Neural cell (in vitro differentiated cells): Measurements from ENCODE around the gene FAM90A1. TPM values are rescaled to one million over a fixed set of nuclear protein-coding genes. Genes with fewer than 3 reads are reported as not detected.
"Not testable (repeated sequence)": the region's sequence is repeated elsewhere in the genome, so short reads cannot be mapped to it uniquely, and the experiment has no call there.

Experiments
- H2AFZ ChIP-seq: fragments of 200-600, 300-800 bp; sonication (generic), shearing (Covaris generic); 2 replicates; pipeline ENCODE4 v1.6.0; 2014; ENCODE audit warnings: low read depth, mild to moderate bottlenecking, antibody characterized with exemption, low read length, moderate library complexity
- H3F3A ChIP-seq: fragments of 200-600 bp; shearing (Covaris generic); 2 replicates; pipeline ENCODE4 v1.6.1; 2016; ENCODE audit warnings: mild to moderate bottlenecking, moderate library complexity, mixed read lengths, antibody characterized with exemption, low read length; ENCODE audit not compliant: insufficient read depth, poor library complexity, severe bottlenecking
- H3K27ac ChIP-seq: fragments of 200-600, 300-800 bp; sonication (generic), shearing (Covaris generic); 2 replicates; pipeline ENCODE4 v1.5.1; 2014; ENCODE audit warnings: mild to moderate bottlenecking, low read length, moderate library complexity
- H3K27me3 ChIP-seq: fragments of 300-800, 200-600 bp; sonication (generic), shearing (Covaris generic); 2 replicates; pipeline ENCODE4 v1.6.0; 2014; ENCODE audit warnings: mild to moderate bottlenecking, low read depth, low read length, moderate library complexity; ENCODE audit not compliant: insufficient read depth
- H3K36me3 ChIP-seq: fragments of 300-800, 200-600 bp; sonication (generic), shearing (Covaris generic); 2 replicates; pipeline ENCODE4 v1.5.1; 2014; ENCODE audit warnings: mild to moderate bottlenecking, antibody characterized with exemption, low read length, moderate library complexity; ENCODE audit not compliant: insufficient read depth
- H3K4me2 ChIP-seq: fragments of 300-800, 200-600 bp; sonication (generic), shearing (Covaris generic); 2 replicates; pipeline ENCODE4 v1.6.0; 2014; ENCODE audit warnings: mild to moderate bottlenecking, low read length
- H3K4me3 ChIP-seq: fragments of 300-800, 200-600 bp; sonication (generic), shearing (Covaris generic); 2 replicates; pipeline ENCODE4 v1.5.1; 2014; ENCODE audit warnings: mild to moderate bottlenecking, low read length, moderate library complexity
- H3K79me2 ChIP-seq: fragments of 200-600 bp; shearing (Covaris generic); replicated peaks from 2 replicates; pipeline ENCODE4 v1.6.0; 2014; ENCODE audit warnings: mild to moderate bottlenecking, low read length, moderate library complexity; ENCODE audit not compliant: insufficient read depth
- H3K9ac ChIP-seq: fragments of 300-800, 200-600 bp; sonication (generic), shearing (Covaris generic); 2 replicates; pipeline ENCODE4 v1.6.1; 2016; ENCODE audit warnings: mild to moderate bottlenecking, low read length, mixed read lengths
- H3K9me2 ChIP-seq: fragments of 200-600 bp; shearing (Covaris generic); 2 replicates; pipeline ENCODE4 v1.6.1; 2016; ENCODE audit warnings: mild to moderate bottlenecking, low read length, mixed read lengths; ENCODE audit not compliant: insufficient read depth
- H3K9me3 ChIP-seq: fragments of 200-600, 300-800 bp; sonication (generic), shearing (Covaris generic); 2 replicates; pipeline ENCODE4 v1.6.1; 2016; ENCODE audit warnings: mild to moderate bottlenecking, mixed run types, low read length, moderate library complexity, mixed read lengths
- H4K20me1 ChIP-seq: fragments of 200-600 bp; shearing (Covaris generic); 2 replicates; pipeline ENCODE4 v1.6.1; 2016; ENCODE audit warnings: mild to moderate bottlenecking, mixed run types; ENCODE audit not compliant: insufficient read depth
- polyA plus RNA-seq: library from polyadenylated mRNA; depleted of rRNA; stranded (reverse); fragments of >200 nt; gene quantifications from 2 replicates; pipeline ENCODE4 v1.2.3, GENCODE V29; 2014

FAM90A1 gene
- polyA plus RNA-seq, 1 donor from 2014 or later = not detected

GRCh38 chr12:8240340-8241114, 13.1 kb upstream of the FAM90A1 start:
- not testable (repeated sequence) for H3K9ac ChIP-seq, H3K4me3 ChIP-seq, H3F3A ChIP-seq, H3K79me2 ChIP-seq, H3K36me3 ChIP-seq, H2AFZ ChIP-seq, H3K9me2 ChIP-seq, H3K27me3 ChIP-seq, H3K4me2 ChIP-seq, H3K9me3 ChIP-seq, H3K27ac ChIP-seq, H4K20me1 ChIP-seq

- H2AFZ ChIP-seq, H3K9me3 ChIP-seq, H4K20me1 ChIP-seq, H3K4me3 ChIP-seq, H3K27me3 ChIP-seq, H3K9me2 ChIP-seq, H3K27ac ChIP-seq, H3K4me2 ChIP-seq, H3F3A ChIP-seq, H3K79me2 ChIP-seq, H3K9ac ChIP-seq, H3K36me3 ChIP-seq: not testable (repeated sequence)
Measured at GRCh38 chr12:8237031-8237430, 9.6 kb upstream of the FAM90A1 start.

GRCh38 chr12:8235316-8236157, 8.1 kb upstream of the FAM90A1 start:
- H3K27ac ChIP-seq, H3K9me3 ChIP-seq, H3K4me3 ChIP-seq: not testable (repeated sequence)

GRCh38 chr12:8234746-8235145, 7.3 kb upstream of the FAM90A1 start:
- H3K27me3 ChIP-seq, H3K9ac ChIP-seq, H3K4me3 ChIP-seq, H3K9me2 ChIP-seq, H3K9me3 ChIP-seq, H3K79me2 ChIP-seq, H4K20me1 ChIP-seq, H3K36me3 ChIP-seq, H3K27ac ChIP-seq, H3K4me2 ChIP-seq, H2AFZ ChIP-seq, H3F3A ChIP-seq: not testable (repeated sequence)

More at GRCh38 chr12:8235316-8236157, 8.1 kb upstream of the FAM90A1 start:
- not testable (repeated sequence) for H2AFZ ChIP-seq, H3K9ac ChIP-seq, H3K9me2 ChIP-seq, H3K4me2 ChIP-seq, H3K27me3 ChIP-seq, H3K36me3 ChIP-seq, H3K79me2 ChIP-seq, H3F3A ChIP-seq, H4K20me1 ChIP-seq

GRCh38 chr12:8233935-8234495, 6.6 kb upstream of the FAM90A1 start:
- H2AFZ ChIP-seq, H3K9me2 ChIP-seq, H3K27me3 ChIP-seq, H3F3A ChIP-seq, H4K20me1 ChIP-seq, H3K27ac ChIP-seq, H3K36me3 ChIP-seq, H3K9me3 ChIP-seq, H3K4me2 ChIP-seq, H3K9ac ChIP-seq, H3K4me3 ChIP-seq, H3K79me2 ChIP-seq: not testable (repeated sequence)

GRCh38 chr12:8233300-8233855, 6.0 kb upstream of the FAM90A1 start:
- H3K79me2 ChIP-seq, H3K27ac ChIP-seq, H3K4me2 ChIP-seq, H3F3A ChIP-seq, H3K27me3 ChIP-seq, H3K9me3 ChIP-seq, H3K9ac ChIP-seq, H4K20me1 ChIP-seq, H3K36me3 ChIP-seq, H2AFZ ChIP-seq, H3K4me3 ChIP-seq, H3K9me2 ChIP-seq: not testable (repeated sequence)
